Spleen (tissue), 7 donors: ENCODE data around the gene ADAMTS12.

Source experiments
- CTCF ChIP-seq, 11 experiments: fragments of 200-600 bp in 7 of 11; fragments of 450-650 bp in 4 of 11; sonication (generic) in 4 of 11; IDR thresholded peaks in 8 of 11; conservative IDR thresholded peaks in 3 of 11; 1 replicate in 7 of 11; 2 replicates in 4 of 11; pipeline versions ENCODE4 v1.4.0 to v1.8.0; 2016 to 2021; ENCODE audit warnings: antibody characterized with exemption in 11 of 11, inconsistent platforms in 4 of 11, mild to moderate bottlenecking in 1 of 11
- POLR2A ChIP-seq, 3 donors: fragments of 450-650 bp; IDR thresholded peaks; one replicate each; pipeline ENCODE4 v1.5.1; 2017; ENCODE audit warnings: antibody characterized with exemption in 3 of 3, mild to moderate bottlenecking in 1 of 3
- POLR2AphosphoS5 ChIP-seq, 3 donors: sonication (generic); formaldehyde crosslinking; IDR thresholded peaks; one replicate each; pipeline ENCODE4 v1.5.1; 2017; ENCODE audit warnings: antibody characterized with exemption in 3 of 3
- donor health status: DM: no; HTN: no; CAD: no; lungs with moderate emphysema.
- donor health status: DM: no; HTN: no; CAD: no.
- donor health status: DM: no; HTN: no; CAD: no.

GRCh38 chr5:33539212-33539611 is 352.6 kb downstream of the ADAMTS12 start:
- no peak for TF ChIP-seq CTCF (IDR thresholded peaks at IDR 0.05 in 8 of 11, conservative IDR thresholded peaks at IDR 0.05 in 3 of 11)
- no peak for TF ChIP-seq POLR2A (IDR thresholded peaks at IDR 0.05)
- no peak for TF ChIP-seq POLR2AphosphoS5 (IDR thresholded peaks at IDR 0.05)
